SK-N-SH (cell line): Measurements from ENCODE around the gene CSRP1.

Source experiments
- GABPA ChIP-seq: IDR thresholded peaks from 2 replicates; pipeline ENCODE4 v1.4.0; 2012; ENCODE audit warnings: low read depth, mild to moderate bottlenecking
- MAX ChIP-seq: IDR thresholded peaks from 2 replicates; pipeline ENCODE4 v1.4.0; 2012; ENCODE audit warnings: low read depth
- NRF1 ChIP-seq: IDR thresholded peaks from 2 replicates; pipeline ENCODE4 v1.6.1; 2012; ENCODE audit warnings: low read depth, mild to moderate bottlenecking, low read length
- POLR2AphosphoS5 ChIP-seq: IDR thresholded peaks from 2 replicates; pipeline ENCODE4 v1.6.1; 2012; ENCODE audit warnings: low read depth, low read length
- RAD21 ChIP-seq: IDR thresholded peaks from 2 replicates; pipeline ENCODE4 v1.6.1; 2012; ENCODE audit warnings: mild to moderate bottlenecking, low read length
- RFX5 ChIP-seq: IDR thresholded peaks from 2 replicates; pipeline ENCODE4 v1.6.1; 2012; ENCODE audit warnings: mild to moderate bottlenecking, improper control_type of control experiment, low read length
- SIN3A ChIP-seq: IDR thresholded peaks from 2 replicates; pipeline ENCODE4 v1.6.1; 2012; ENCODE audit warnings: low read depth, mild to moderate bottlenecking, low read length, moderate library complexity, borderline replicate concordance
- TF ChIP-seq, protein P1 (sequence below): fragments of 150-350 bp; IDR thresholded peaks from 2 replicates; pipeline ENCODE4 v1.6.1; 2017; ENCODE audit warnings: antibody characterized with exemption, low read length, low read depth, borderline replicate concordance
- TF ChIP-seq, protein P2 (sequence below): fragments of 200-600 bp; sonication (generic); IDR thresholded peaks from 2 replicates; pipeline ENCODE4 v1.6.1; 2017; ENCODE audit warnings: antibody characterized with exemption, mild to moderate bottlenecking, moderate library complexity

- TF ChIP-seq, protein P1, sequence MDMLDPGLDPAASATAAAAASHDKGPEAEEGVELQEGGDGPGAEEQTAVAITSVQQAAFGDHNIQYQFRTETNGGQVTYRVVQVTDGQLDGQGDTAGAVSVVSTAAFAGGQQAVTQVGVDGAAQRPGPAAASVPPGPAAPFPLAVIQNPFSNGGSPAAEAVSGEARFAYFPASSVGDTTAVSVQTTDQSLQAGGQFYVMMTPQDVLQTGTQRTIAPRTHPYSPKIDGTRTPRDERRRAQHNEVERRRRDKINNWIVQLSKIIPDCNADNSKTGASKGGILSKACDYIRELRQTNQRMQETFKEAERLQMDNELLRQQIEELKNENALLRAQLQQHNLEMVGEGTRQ = no peak
- no peak for TF ChIP-seq RFX5
- TF ChIP-seq, protein P2, sequence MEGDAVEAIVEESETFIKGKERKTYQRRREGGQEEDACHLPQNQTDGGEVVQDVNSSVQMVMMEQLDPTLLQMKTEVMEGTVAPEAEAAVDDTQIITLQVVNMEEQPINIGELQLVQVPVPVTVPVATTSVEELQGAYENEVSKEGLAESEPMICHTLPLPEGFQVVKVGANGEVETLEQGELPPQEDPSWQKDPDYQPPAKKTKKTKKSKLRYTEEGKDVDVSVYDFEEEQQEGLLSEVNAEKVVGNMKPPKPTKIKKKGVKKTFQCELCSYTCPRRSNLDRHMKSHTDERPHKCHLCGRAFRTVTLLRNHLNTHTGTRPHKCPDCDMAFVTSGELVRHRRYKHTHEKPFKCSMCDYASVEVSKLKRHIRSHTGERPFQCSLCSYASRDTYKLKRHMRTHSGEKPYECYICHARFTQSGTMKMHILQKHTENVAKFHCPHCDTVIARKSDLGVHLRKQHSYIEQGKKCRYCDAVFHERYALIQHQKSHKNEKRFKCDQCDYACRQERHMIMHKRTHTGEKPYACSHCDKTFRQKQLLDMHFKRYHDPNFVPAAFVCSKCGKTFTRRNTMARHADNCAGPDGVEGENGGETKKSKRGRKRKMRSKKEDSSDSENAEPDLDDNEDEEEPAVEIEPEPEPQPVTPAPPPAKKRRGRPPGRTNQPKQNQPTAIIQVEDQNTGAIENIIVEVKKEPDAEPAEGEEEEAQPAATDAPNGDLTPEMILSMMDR = no peak
- TF ChIP-seq MAX = no peak
- TF ChIP-seq SIN3A = no peak
- TF ChIP-seq NRF1 = no peak
- no peak for TF ChIP-seq RAD21
- no peak for TF ChIP-seq GABPA
- no peak for TF ChIP-seq POLR2AphosphoS5
Measured at GRCh38 chr1:201475915-201476669, 30.8 kb downstream of the CSRP1 start.
